ENCODE results near the gene ANKRD33B. TPM values are rescaled to one million over a fixed set of nuclear protein-coding genes. Genes with fewer than 3 reads are reported as not detected.
A peak's percentile ranks its signal among the peaks of the same experiment; 100 is the strongest.
"Not testable (repeated sequence)": the region's sequence is repeated elsewhere in the genome, so short reads cannot be mapped to it uniquely, and the experiment has no call there.

The ANKRD33B gene
- total and polyA plus RNA-seq, 2 of the 8 experiments (the other 6 are each of a cell fraction or from before 2014, with no cell fraction given) = 6.9 to 20.6 TPM

- TF ChIP-seq CEBPB (IDR thresholded peaks at IDR 0.05; ENCODE audit: low read depth, low read length) = 0 out of 2 replicates have a peak, but pooled peaks have one; percentile 15
- not testable (repeated sequence) for H2AK5ac ChIP-seq (ENCODE audit: low read depth, low read length); H3K9ac ChIP-seq (replicated peaks in 1 of 4; ENCODE audit: extremely low read depth in 1 of 4, low read depth in 3 of 4, low read length in 3 of 4); H2BK20ac ChIP-seq (ENCODE audit: low read length); H3K4me3 ChIP-seq (ENCODE audit: extremely low read depth in 1 of 4, insufficient read depth in 2 of 4, low read depth in 3 of 4, low read length in 4 of 4); H3K27ac ChIP-seq (ENCODE audit: low read depth, low read length); DNase-seq (ENCODE audit: low read depth in 1 of 2, low spot score in 2 of 2); H4K91ac ChIP-seq (replicated peaks; ENCODE audit: insufficient read length, low read length); H4K20me1 ChIP-seq (replicated peaks in 1 of 2; ENCODE audit: control insufficient read depth in 1 of 2, insufficient read depth in 2 of 2, low read length in 2 of 2); H3K18ac ChIP-seq (ENCODE audit: extremely low read depth, low read length); H2BK15ac ChIP-seq (ENCODE audit: low read length); H2BK12ac ChIP-seq (ENCODE audit: low read depth, low read length); H3K56ac ChIP-seq (replicated peaks; ENCODE audit: insufficient read length, low read depth, low read length); H3K4ac ChIP-seq (replicated peaks; ENCODE audit: insufficient read length, low read depth, low read length); H3K23ac ChIP-seq (ENCODE audit: insufficient read length); H3K27me3 ChIP-seq (replicated peaks in 1 of 4; ENCODE audit: control insufficient read depth in 3 of 4, extremely low read depth in 1 of 4, insufficient read depth in 3 of 4, low read length in 3 of 4); H3K14ac ChIP-seq (ENCODE audit: insufficient read length); FAIRE-seq; H3K9me3 ChIP-seq (ENCODE audit: insufficient read depth in 2 of 2, low read depth in 1 of 2, low read length in 1 of 2); H2AFZ ChIP-seq (ENCODE audit: low read length); H3K79me1 ChIP-seq (ENCODE audit: low read depth, low read length); H2BK120ac ChIP-seq (replicated peaks; ENCODE audit: low read depth, low read length); H4K8ac ChIP-seq (ENCODE audit: extremely low read depth, insufficient read depth, low read length); H3K79me2 ChIP-seq (ENCODE audit: control insufficient read depth in 1 of 2, insufficient read depth in 2 of 2, low read length in 2 of 2); H2BK5ac ChIP-seq (ENCODE audit: low read depth, low read length); H3K23me2 ChIP-seq (ENCODE audit: low read depth, low read length); H4K5ac ChIP-seq (ENCODE audit: insufficient read length, low read depth, low read length); H3K36me3 ChIP-seq (ENCODE audit: control insufficient read depth in 2 of 4, insufficient read depth in 4 of 4, low read length in 3 of 4)
- peaks cover 4 to 22% (median 11%) of the 10 kb centered on the region in 4 experiments; a peak in 6 of 7 replicates for H3K4me1 ChIP-seq (replicated peaks in 1 of 4; ENCODE audit: control insufficient read depth in 3 of 4, insufficient read depth in 4 of 4, low read length in 3 of 4)
- H3K4me2 ChIP-seq (ENCODE audit: insufficient read depth in 1 of 2, low read depth in 2 of 2, low read length in 2 of 2) = peak overlapping the region; percentile 32 to 46; a peak in 1 of 4 replicates
- CTCF ChIA-PET (ENCODE audit: partially characterized antibody) = interaction anchor here (0.6 to 7.3 kb wide), 8 partner anchors 9 to 161 kb away, joined by 3 to 53 read pairs (median 5); no protein-coding TSS in a partner anchor
- POLR2A ChIA-PET (ENCODE audit: partially characterized antibody) = interaction anchor here (1.2 kb wide), 1 partner anchor 21 kb away, joined by 8 read pairs; no protein-coding TSS in a partner anchor
- 88% methylated on average over 9 of the region's 9 CpGs; no CpG with 5 or more reads in 1 of the 2 experiments for whole genome bisulfite sequencing, 2 experiments (ENCODE audit: extremely low coverage in 1 of 2, insufficient coverage in 1 of 2, insufficient read length in 1 of 2, insufficient replicate concordance in 2 of 2, low coverage in 1 of 2, low lambda C conversion rate in 2 of 2, missing lambda C conversion rate in 1 of 2)
Observed at GRCh38 chr5:10606632-10607022, 42.8 kb downstream of the ANKRD33B start.
